ENCODE data around the gene GGTLC2.
"Not testable (repeated sequence)": the region's sequence is repeated elsewhere in the genome, so short reads cannot be mapped to it uniquely, and the experiment has no call there.

- TF ChIP-seq CTCF, EP300 (IDR thresholded peaks at IDR 0.05): not testable (repeated sequence)
These were observed 8.2 kb downstream of the GGTLC2 start for GRCh38 chr22:22652573-22652972.

Data from ovary (tissue), 3 donors.